Vagina (tissue), 2 donors: ENCODE results near the gene VIPR1.

Experiments used
- POLR2AphosphoS5 ChIP-seq, 2 donors: sonication (generic); formaldehyde crosslinking; IDR thresholded peaks; one replicate each; pipeline ENCODE4 v1.9.0; 2017; ENCODE audit warnings: antibody characterized with exemption in 2 of 2, mild to moderate bottlenecking in 2 of 2, low read depth in 1 of 2; ENCODE audit not compliant: insufficient read depth in 1 of 2
- TF ChIP-seq, protein P1 (sequence below), 3 experiments: fragments of 450-650 bp in 2 of 3; fragments of 200-600 bp in 1 of 3; sonication (generic) in 1 of 3; IDR thresholded peaks; one replicate each; pipeline ENCODE4 v1.5.1; 2017 to 2019; ENCODE audit warnings: antibody characterized with exemption in 3 of 3, mild to moderate bottlenecking in 2 of 3, moderate library complexity in 2 of 3

- TF ChIP-seq POLR2AphosphoS5 (IDR thresholded peaks at IDR 0.05; ENCODE audit: insufficient read depth in 1 of 2, low read depth in 1 of 2): no peak
- TF ChIP-seq, protein P1, sequence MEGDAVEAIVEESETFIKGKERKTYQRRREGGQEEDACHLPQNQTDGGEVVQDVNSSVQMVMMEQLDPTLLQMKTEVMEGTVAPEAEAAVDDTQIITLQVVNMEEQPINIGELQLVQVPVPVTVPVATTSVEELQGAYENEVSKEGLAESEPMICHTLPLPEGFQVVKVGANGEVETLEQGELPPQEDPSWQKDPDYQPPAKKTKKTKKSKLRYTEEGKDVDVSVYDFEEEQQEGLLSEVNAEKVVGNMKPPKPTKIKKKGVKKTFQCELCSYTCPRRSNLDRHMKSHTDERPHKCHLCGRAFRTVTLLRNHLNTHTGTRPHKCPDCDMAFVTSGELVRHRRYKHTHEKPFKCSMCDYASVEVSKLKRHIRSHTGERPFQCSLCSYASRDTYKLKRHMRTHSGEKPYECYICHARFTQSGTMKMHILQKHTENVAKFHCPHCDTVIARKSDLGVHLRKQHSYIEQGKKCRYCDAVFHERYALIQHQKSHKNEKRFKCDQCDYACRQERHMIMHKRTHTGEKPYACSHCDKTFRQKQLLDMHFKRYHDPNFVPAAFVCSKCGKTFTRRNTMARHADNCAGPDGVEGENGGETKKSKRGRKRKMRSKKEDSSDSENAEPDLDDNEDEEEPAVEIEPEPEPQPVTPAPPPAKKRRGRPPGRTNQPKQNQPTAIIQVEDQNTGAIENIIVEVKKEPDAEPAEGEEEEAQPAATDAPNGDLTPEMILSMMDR (IDR thresholded peaks at IDR 0.05): no peak
Observed at GRCh38 chr3:42486814-42487565, 15.5 kb upstream of the VIPR1 start.
